ENCODE data around the gene SLC35F1.

SLC35F1 gene

DNA sequence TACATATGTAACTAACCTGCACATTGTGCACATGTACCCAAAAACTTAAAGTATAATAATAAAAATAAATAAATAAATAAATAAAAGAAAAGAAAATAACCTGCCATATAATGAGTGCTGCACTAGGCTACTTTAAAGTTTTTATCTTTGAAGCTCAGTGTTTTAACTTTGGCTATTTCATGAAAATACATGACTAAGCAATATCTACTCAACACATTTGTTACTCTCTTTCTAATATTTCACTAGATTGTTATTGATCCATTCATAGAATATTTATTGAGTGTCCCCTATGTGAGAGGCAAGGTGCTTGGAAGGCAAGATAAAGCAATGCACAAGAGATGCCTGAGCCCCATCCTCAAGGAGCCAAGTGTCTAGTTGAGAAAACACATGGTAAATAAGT lies 221.7 kb downstream of the SLC35F1 start:
- no peak for DNase-seq

DNA sequence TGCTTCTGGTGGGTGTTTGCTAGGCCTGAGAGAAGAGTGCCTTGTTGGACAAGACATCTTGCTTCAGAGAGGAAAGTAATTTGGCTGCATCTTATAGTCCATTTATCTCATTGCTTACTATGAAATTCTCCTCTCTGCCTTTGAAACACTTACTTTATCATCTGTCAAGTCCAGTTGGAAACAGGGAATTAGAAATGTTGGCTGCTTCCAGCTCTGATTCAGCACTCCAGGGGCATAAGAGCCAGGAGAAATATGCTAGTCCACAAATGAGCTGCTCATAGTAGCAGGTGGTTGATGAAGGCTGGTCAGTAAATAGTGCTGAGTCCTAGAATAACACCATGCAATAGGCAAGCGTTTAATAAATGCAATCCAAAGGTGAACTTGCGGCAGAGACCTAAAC lies 227.1 kb downstream of the SLC35F1 start:
- no peak for DNase-seq

- no peak for DNase-seq
These were observed 227.7 kb downstream of the SLC35F1 start for GRCh38 chr6:118134736-118135135.

GRCh38 chr6:118135371-118135770 lies 228.3 kb downstream of the SLC35F1 start:
- no peak for DNase-seq

- DNase-seq = no peak
These were observed 234.1 kb downstream of the SLC35F1 start for GRCh38 chr6:118141211-118141610.

DNA sequence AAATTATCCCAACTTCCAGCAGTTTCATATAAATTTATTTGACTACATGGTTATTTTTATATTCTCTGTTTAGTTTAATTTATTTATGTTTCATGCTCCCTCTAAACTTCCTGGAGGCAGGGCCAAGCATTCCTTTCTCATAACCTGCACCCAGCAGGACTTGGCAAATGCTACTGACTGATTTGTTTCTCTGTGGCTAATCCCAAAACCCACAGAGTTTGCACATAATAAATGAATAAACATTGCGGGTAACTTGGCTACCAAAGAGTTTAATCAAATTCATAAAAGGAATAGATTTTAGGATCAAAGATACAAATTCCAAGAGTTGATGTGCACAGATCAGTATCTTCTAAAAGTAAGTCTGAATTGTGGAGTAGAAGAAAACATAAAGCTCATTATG lies 239.5 kb downstream of the SLC35F1 start:
- no peak for DNase-seq

DNA sequence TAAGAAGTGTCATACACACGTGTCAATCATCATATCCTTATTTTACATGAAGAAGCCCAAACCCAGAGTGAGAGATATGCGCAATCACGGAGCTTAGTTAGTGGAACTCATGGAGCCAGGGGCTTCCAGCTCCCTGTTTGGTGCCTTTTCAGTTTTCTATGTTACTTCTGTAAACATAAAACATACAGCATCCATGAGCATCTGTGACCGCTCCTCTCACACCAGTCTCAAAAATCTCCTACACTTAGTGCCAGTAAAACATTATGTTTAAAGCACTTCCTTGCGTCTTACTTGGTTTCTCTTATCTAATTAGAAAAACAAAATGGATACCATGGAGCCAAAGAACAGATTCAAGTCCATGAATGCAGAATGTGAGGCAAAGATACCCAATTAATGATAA lies 240.4 kb downstream of the SLC35F1 start:
- DNase-seq = no peak

DNA sequence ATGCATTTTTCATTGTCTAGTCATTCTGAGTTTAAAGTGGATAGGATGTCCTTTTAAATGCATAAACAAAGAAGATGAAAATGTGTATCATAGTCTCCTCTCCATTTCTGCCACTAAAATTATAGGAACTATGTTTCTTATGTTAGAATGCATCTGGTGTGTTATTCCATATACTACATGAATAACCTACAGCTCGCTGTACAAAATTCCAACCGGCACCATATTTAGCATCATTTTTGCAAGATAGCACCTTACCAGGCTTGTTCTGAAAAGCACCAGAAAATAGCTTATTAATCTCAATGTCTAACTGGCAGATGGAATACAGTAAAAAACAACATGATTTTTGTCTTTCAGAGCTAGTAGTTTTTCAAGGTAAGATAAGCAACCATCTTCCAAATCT lies 241.5 kb downstream of the SLC35F1 start:
- no peak for DNase-seq

- DNase-seq = no peak
These were observed 245.5 kb downstream of the SLC35F1 start for GRCh38 chr6:118152524-118152923.

GRCh38 chr6:118161343-118161742 lies 254.3 kb downstream of the SLC35F1 start:
- DNase-seq = no peak

- no peak for DNase-seq
These were observed 256.5 kb downstream of the SLC35F1 start for GRCh38 chr6:118163542-118163941.

DNA sequence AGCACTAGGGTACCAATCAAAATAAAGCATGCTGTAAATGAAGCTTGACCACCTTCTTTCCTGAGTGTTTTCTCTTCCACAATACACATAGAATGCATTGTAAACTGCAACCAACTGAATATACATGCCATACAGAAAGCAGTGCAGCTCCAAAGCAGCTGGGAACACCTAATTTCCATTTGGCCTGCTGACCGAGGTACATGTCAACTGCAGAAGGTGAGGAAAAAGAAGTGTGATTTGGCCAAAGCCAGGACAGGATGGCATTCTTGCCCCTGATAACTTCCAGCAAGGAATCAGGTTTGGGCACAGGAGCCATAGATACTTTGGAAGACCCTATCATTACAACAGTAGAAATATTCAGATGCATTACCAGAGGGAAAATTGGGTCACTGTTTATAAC lies 258.4 kb downstream of the SLC35F1 start:
- DNase-seq = no peak

- DNase-seq = no peak
These were observed 261.4 kb downstream of the SLC35F1 start for GRCh38 chr6:118168421-118168820.

DNA sequence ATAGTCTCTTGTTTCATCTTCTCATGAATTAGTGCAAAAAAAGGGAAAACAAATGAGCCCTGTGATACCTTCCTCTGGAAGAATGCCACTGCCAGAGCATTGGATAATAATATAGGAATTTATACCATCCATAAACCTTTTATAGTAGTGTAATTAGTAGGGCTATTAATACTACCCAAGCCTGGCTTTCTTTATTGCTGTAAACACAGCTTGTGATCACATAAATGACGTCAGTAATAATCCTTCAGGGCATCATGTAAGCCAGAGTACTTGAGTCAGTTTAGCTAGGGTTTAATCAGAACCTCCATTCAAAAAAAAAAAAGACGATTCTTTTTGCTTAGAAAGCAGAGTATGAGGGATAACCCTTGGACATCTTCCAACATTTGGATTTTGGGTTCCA lies 264.8 kb downstream of the SLC35F1 start:
- peak; percentile 21 for DNase-seq

DNA sequence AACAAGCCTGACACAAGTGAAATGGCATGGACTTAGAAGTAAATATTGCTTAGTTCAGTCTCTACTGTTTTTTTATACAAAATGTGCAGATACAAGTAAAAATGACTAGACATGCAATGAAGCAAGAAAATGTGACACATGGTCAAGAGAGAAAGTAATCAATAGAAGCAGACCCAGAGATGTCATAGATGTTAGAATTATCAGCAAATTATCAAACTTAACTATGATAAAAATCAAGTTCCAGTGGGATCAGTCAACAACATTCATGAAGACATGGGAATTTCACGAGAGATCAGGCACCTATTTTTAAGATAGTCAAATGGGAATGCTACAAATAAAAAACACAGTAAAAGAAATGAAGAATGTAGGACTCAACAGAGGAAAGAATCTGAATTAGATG lies 267.0 kb downstream of the SLC35F1 start:
- DNase-seq = no peak

DNA sequence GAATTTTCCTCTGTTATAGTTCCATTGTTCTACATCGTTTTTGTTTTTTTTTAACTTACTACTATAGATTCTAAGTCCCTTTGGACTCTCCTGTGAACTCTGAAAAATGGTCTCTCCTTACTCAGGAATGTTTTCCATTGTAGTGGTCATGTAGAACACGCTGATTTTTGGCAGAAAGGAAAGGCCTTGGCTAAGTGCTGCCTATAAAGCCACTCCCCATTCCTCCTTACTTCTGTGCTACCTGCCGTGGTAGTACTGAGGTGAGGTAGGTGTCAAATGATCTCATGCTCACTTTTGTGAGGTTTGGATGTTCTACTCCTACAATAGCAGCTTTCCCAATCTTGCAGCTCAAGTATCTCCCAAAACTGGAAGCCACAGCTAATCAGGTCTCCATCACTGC lies 270.7 kb downstream of the SLC35F1 start:
- DNase-seq = no peak

DNA sequence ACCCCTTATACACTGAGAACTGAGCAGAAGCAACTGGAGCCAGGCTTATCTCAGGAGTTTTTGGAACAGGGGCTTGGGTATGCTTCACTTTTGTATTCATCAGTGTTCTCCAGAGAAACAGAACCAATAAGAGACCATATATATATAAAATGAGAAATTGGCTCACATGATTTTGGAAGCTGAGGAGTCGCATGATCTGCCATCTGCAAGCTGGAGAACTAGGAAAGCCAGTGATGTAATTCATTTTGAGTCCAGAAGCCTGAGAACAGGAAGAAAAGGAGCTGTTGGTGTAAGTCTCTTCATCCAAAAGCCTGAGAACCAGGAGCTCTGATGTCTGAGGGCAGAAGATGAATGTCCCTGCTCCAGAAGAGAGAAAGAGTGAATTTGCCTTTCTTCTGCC lies 272.0 kb downstream of the SLC35F1 start:
- no peak for DNase-seq

- DNase-seq = no peak
These were observed 279.9 kb downstream of the SLC35F1 start for GRCh38 chr6:118186672-118187567.

DNA sequence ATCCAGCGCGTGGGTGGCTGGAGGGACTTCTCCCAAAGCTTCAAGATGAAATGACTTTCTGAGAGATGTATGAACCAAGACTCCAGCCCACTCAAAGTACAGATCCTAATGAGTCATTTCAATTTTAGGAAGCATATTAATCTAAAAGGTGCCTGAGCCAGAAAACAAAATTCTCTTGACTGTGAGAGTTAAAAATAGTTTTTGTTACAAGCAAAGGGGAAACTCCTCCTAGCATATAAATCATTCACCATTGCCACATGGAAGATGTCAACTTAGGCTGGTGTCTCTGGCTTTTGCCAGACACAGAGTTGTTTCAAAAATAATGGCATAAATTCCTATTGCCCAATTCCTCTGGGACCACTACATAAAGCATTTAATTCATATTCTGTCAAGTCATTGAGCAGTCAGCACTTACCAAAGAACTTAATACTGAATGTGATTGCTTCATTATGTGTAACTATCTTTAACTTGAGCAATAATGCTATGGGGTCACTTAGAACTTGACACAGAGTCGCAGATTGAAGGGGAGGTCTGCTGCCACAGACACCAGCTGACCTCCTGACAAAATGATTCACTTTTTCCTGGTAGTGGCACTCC lies 280.6 kb downstream of the SLC35F1 start:
- no peak for DNase-seq

DNA sequence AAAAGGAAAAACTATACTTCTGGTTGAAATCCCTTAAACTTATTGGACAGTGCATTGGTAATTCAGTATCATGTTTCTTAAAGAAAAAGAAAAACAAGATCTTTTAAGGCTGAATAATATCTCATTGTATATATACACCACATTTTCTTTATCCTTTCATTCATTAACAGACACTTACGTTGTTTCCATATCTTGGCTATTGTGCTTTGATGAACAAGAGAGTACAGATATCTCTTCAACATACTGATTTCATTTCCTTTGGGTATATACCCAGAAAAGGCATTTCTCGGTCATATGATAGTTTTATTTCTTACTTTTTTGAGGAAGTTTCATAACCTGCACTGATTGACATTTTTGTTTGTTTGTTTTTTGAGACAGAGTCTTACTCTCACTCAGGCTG lies 281.5 kb downstream of the SLC35F1 start:
- no peak for DNase-seq

DNA sequence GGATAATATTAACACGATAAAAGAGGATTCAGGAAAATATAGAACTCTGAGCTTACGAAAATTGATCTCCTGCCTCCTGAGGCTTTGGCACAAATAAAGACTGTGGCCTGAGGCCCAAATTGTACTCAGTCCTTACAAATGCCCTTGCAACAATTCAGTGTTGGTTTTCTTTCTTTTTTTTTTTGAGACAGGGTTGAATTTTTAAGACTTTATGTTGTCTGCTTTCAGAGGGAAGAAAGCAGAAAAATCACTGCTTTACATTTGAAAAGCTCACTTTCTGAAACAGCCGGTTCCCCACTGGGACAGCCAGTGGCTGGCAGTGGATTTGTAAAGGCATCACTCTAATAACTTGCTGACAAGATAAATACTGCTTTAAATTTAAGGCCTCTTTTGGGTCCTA lies 290.5 kb downstream of the SLC35F1 start:
- no peak for DNase-seq

- no peak for DNase-seq
These were observed 291.7 kb downstream of the SLC35F1 start for GRCh38 chr6:118198746-118199145.

GRCh38 chr6:118200160-118200559 lies 293.1 kb downstream of the SLC35F1 start:
- DNase-seq = no peak

- no peak for DNase-seq
These were observed 295.5 kb downstream of the SLC35F1 start for GRCh38 chr6:118202517-118202916.

DNA sequence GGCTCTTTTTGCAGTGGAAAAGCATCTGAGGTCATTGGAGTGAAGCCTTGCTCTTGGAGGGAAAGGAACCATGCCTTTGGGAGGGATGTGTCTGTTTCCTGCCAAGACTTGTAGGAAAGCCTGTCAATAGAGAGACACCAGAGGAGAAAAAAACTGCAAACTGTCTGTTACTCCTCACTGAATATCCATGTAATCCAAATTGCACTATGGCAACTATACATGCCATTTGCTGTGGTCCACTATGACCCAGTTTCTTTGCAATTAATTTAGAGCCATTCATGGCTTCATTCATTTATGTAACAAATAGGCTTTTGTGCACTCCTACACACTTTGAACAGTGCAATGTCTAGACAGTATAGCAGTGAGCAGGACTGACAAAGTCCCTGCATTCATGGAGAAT lies 296.5 kb downstream of the SLC35F1 start:
- no peak for DNase-seq

Data from NCI-H1105 (cell line).